Esophagus muscularis mucosa (tissue), 4 donors: ENCODE results near the gene PDPN. TPM values are rescaled to one million over a fixed set of nuclear protein-coding genes. Genes with fewer than 3 reads are reported as not detected.

ENCODE experiments used
- DNase-seq: peaks from one replicate; pipeline ENCODE4 v3.0.0-alpha.2; 2017; ENCODE audit errors: extremely low spot score
- H3K27ac ChIP-seq, 4 donors: fragments of 200-600 bp; sonication (generic); replicated peaks in 1 of 4; 1 replicate in 3 of 4; 2 replicates in 1 of 4; pipeline ENCODE4 v1.5.1; 2016 to 2019; ENCODE audit warnings: mild to moderate bottlenecking in 1 of 4
- H3K27me3 ChIP-seq, 4 donors: fragments of 200-600 bp; sonication (generic); one replicate each; pipeline versions ENCODE4 v1.5.1 to v1.6.0; 2016 to 2019
- H3K36me3 ChIP-seq, 4 donors: fragments of 200-600 bp; sonication (generic); one replicate each; pipeline ENCODE4 v1.5.1; 2016 to 2019
- H3K4me1 ChIP-seq, 4 donors: fragments of 200-600 bp; sonication (generic); one replicate each; pipeline ENCODE4 v1.5.1; 2016 to 2019
- H3K4me3 ChIP-seq, 4 donors: fragments of 200-600 bp; sonication (generic); 1 replicate in 2 of 4; 2 replicates in 2 of 4; pipeline ENCODE4 v1.5.1; 2016 to 2019; ENCODE audit warnings: mild to moderate bottlenecking in 4 of 4, moderate library complexity in 1 of 4
- H3K9me3 ChIP-seq, 4 donors: fragments of 200-600 bp; sonication (generic); 1 replicate in 3 of 4; 2 replicates in 1 of 4; pipeline ENCODE4 v1.5.1; 2016 to 2019
- CTCF ChIP-seq, 3 experiments: fragments of 200-600 bp in 2 of 3; fragments of 450-650 bp in 1 of 3; sonication (generic) in 2 of 3; IDR thresholded peaks; one replicate each; pipeline ENCODE4 v1.5.1; 2017 to 2019; ENCODE audit warnings: antibody characterized with exemption in 3 of 3, mild to moderate bottlenecking in 2 of 3, moderate library complexity in 1 of 3
- EP300 ChIP-seq: sonication (generic); formaldehyde crosslinking; IDR thresholded peaks from one replicate; pipeline ENCODE4 v1.6.1; 2017; ENCODE audit warnings: antibody characterized with exemption
- POLR2A ChIP-seq: fragments of 450-650 bp; IDR thresholded peaks from one replicate; pipeline ENCODE4 v1.6.1; 2017; ENCODE audit warnings: antibody characterized with exemption, moderate library complexity, mild to moderate bottlenecking, low read depth
- POLR2AphosphoS5 ChIP-seq, 2 donors: sonication (generic); formaldehyde crosslinking; IDR thresholded peaks; one replicate each; pipeline ENCODE4 v1.6.1; 2017; ENCODE audit warnings: antibody characterized with exemption in 2 of 2
- WGBS: methylation state at CpG from one replicate; pipeline ENCODE4 v1.1.5; 2018; 5-methylcytosine and 5-hydroxymethylcytosine counted together
- intact Hi-C: fragments of 100-400 bp; cut with DNase I; formaldehyde crosslinking; loops from one replicate; pipeline ENCODE4 v1.15.1; 2023
- total RNA-seq, 4 donors: library from RNA; depleted of rRNA; stranded (reverse); fragments of >200 nt; gene quantifications; one replicate each; pipeline versions ENCODE4 v1.1.0 to v1.2.1, GENCODE V29; 2016

PDPN gene
- total RNA-seq, 4 donors from 2014 or later = 6.9 to 23.6 (median 17.1) TPM

- WGBS = 39% methylated on average over 8 of the region's 10 CpGs
- H3K4me3 ChIP-seq = no peak overlapping the region
- H3K27me3 ChIP-seq = peaks cover 0 to 37% (median 0%) of the 10 kb centered on the region in 4 donors
- H3K36me3 ChIP-seq = no peaks in the 10 kb centered on the region
- H3K4me1 ChIP-seq = peaks cover 7 to 17% (median 13%) of the 10 kb centered on the region in 4 donors
- intact Hi-C loops = no loop called here
- no peak for DNase-seq
- H3K9me3 ChIP-seq = no peaks in the 10 kb centered on the region
- H3K27ac ChIP-seq = peak overlapping the region; percentile 52 to 70 (median 68)
- TF ChIP-seq POLR2A (no peak), POLR2AphosphoS5 (IDR thresholded peaks at IDR 0.05) (peak; percentile 53 to 59)
Observed at GRCh38 chr1:13593511-13594131, 10.0 kb downstream of the PDPN start.

DNA sequence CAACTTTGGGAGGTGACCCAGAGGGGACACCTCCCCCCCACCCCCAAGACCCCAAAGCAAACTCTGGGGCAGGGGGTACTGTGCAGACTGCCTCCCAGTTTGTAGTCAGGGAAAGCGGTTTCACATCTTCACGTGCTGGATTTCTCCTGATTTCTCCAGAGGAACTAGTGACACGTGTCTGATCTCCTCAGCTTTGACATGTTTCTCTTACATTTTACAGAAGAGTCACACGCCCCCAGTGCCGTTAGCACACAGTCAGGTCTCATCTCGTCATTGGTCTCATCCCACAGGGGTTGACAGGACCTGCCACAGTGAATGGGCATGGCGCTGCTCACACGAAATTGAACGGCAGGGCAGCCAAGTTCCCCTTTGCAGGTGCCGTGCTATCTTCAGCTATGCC is 11.8 kb downstream of the PDPN start:
- TF ChIP-seq POLR2AphosphoS5 (IDR thresholded peaks at IDR 0.05) = no peak
- no peak for TF ChIP-seq POLR2A
- no peak for TF ChIP-seq CTCF (IDR thresholded peaks at IDR 0.05)
- no peak for TF ChIP-seq EP300
- WGBS = 89% methylated on average over 7 of the region's 10 CpGs
- Histone ChIP-seq H3K4me3 (no peak overlapping the region), H3K4me1 (peaks cover 7 to 17% (median 13%) of the 10 kb centered on the region in 4 donors), H3K27ac (no peak overlapping the region), H3K27me3 (peaks cover 0 to 35% (median 0%) of the 10 kb centered on the region in 4 donors), H3K36me3 (no peaks in the 10 kb centered on the region), H3K9me3 (no peaks in the 10 kb centered on the region)
- intact Hi-C loops = no loop called here
- DNase-seq = no peak

- TF ChIP-seq POLR2AphosphoS5 (IDR thresholded peaks at IDR 0.05) = no peak
- no peak for TF ChIP-seq EP300
- TF ChIP-seq CTCF (IDR thresholded peaks at IDR 0.05) = no peak
- no peak for TF ChIP-seq POLR2A
- 62% methylated on average over 7 of the region's 7 CpGs for WGBS
- Histone ChIP-seq H3K27me3 (peaks cover 0 to 35% (median 0%) of the 10 kb centered on the region in 4 donors), H3K27ac (no peak overlapping the region), H3K9me3 (no peaks in the 10 kb centered on the region), H3K36me3 (no peaks in the 10 kb centered on the region), H3K4me3 (no peak overlapping the region), H3K4me1 (peaks cover 7 to 17% (median 13%) of the 10 kb centered on the region in 4 donors)
- intact Hi-C loops = no loop called here
- no peak for DNase-seq
Observed at GRCh38 chr1:13597166-13597565, 13.5 kb downstream of the PDPN start.

DNA sequence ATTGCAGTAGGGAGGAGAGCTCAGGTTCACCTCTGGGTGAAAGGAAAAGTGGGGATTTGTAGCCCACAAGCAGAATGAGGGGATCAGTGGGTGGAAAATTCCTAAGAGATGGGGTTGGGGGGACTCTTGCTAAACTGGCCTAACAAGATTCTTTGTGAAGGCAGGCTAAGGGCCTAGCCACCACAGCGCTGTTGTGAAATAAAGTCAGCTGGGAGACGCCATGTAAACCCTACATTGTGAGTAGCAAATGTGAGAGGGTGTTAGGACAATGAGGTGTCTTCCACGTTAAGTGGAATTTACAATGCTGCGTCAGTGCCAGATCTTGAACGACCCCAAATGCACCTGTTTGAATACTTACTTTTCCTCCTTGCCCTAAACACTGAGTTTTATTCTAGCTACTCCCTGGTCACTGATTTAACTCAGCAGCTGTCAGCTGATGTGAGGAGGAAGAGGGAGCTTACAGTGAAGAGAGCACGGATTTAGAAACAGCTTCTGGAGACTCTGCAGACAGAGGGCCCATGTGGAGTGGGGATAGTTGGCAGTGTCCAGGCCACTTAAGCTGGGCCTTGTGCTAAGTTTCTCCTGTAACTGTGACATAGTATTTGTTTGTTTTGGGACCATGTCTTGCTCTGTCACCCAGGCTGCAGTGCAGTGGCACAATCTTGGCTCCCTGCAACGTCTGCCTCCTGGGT is 17.3 kb downstream of the PDPN start:
- TF ChIP-seq CTCF (IDR thresholded peaks at IDR 0.05) (no peak), POLR2A (no peak), EP300 (no peak), POLR2AphosphoS5 (IDR thresholded peaks at IDR 0.05) (no peak)
- Histone ChIP-seq H3K36me3 (no peaks in the 10 kb centered on the region), H3K9me3 (no peaks in the 10 kb centered on the region), H3K4me3 (no peak overlapping the region), H3K27ac (no peak overlapping the region), H3K27me3 (peaks cover 0 to 20% (median 0%) of the 10 kb centered on the region in 4 donors), H3K4me1 (peaks cover 0 to 3% (median 0%) of the 10 kb centered on the region in 4 donors)
- intact Hi-C loops = no loop called here
- no peak for DNase-seq
- 76% methylated on average over 7 of the region's 7 CpGs for WGBS

DNA sequence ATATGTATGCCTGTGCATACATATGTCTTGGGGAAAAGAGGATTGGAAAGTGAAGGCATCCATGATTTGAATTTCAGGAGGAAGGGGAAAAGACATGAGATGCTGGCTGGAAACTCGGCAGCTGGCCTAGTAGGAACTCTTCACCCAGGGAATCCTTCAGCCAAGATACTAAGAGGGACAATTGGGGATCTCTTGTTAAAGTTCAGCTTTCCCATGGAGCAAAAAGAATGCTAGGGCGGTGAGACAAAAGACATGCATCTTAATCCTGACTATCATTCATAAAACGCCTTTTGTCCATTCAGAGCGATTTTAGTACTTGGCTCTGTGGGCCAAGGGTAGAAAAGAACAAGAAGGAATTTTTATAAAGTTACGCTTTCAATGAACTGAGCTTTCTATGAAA is 20.5 kb downstream of the PDPN start:
- Histone ChIP-seq H3K9me3 (no peaks in the 10 kb centered on the region), H3K4me3 (no peak overlapping the region), H3K27me3 (peaks cover 0 to 9% (median 0%) of the 10 kb centered on the region in 4 donors), H3K27ac (no peak overlapping the region), H3K36me3 (peaks cover 0 to 11% (median 0%) of the 10 kb centered on the region in 4 donors), H3K4me1 (peaks cover 0 to 4% (median 0%) of the 10 kb centered on the region in 4 donors)
- no peak for DNase-seq
- WGBS = 90% methylated on average over 5 of the region's 5 CpGs
- no peak for TF ChIP-seq CTCF (IDR thresholded peaks at IDR 0.05)
- no peak for TF ChIP-seq POLR2AphosphoS5 (IDR thresholded peaks at IDR 0.05)
- no peak for TF ChIP-seq POLR2A
- TF ChIP-seq EP300 = no peak
- intact Hi-C loops = no loop called here
